ENCODE measurements around the gene HOXC5.
A peak's percentile ranks its signal among the peaks of the same experiment; 100 is the strongest.

Gene HOXC5

GRCh38 chr12:54017027-54017788 is 15.6 kb upstream of the HOXC5 start:
- peak overlapping the region; percentile 89 for H3K27ac Mint-ChIP-seq
- H3K36me3 Mint-ChIP-seq: peaks cover 0 to 2% of the 10 kb centered on the region in 2 donors
- H3K9me3 Mint-ChIP-seq: no peaks in the 10 kb centered on the region
- H3K27me3 Mint-ChIP-seq: peaks cover 70 to 83% of the 10 kb centered on the region in 2 donors
- H3K4me3 Mint-ChIP-seq: peak overlapping the region; percentile 83 to 86
- H3K4me1 Mint-ChIP-seq: peaks cover 21 to 41% of the 10 kb centered on the region in 2 donors
- ATAC-seq (replicated peaks) (peak; percentile 48 to 52), DNase-seq (no peak)

- peak; percentile 86 to 88 for ATAC-seq (replicated peaks)
- Mint-ChIP-seq H3K4me1 (peaks cover 21 to 41% of the 10 kb centered on the region in 2 donors), H3K36me3 (peaks cover 0 to 2% of the 10 kb centered on the region in 2 donors), H3K27ac (peak overlapping the region; percentile 89), H3K27me3 (peaks cover 69 to 83% of the 10 kb centered on the region in 2 donors), H3K4me3 (peak overlapping the region; percentile 83 to 86), H3K9me3 (no peaks in the 10 kb centered on the region)
- DNase-seq: peak; percentile 65
These were observed 14.9 kb upstream of the HOXC5 start for GRCh38 chr12:54017878-54018467.

GRCh38 chr12:54018468-54018984 is 14.3 kb upstream of the HOXC5 start:
- H3K9me3 Mint-ChIP-seq: no peaks in the 10 kb centered on the region
- H3K4me3 Mint-ChIP-seq: peak overlapping the region; percentile 83 to 86
- H3K27ac Mint-ChIP-seq: peak overlapping the region; percentile 89
- peaks cover 69 to 83% of the 10 kb centered on the region in 2 donors for H3K27me3 Mint-ChIP-seq
- H3K36me3 Mint-ChIP-seq: peaks cover 0 to 2% of the 10 kb centered on the region in 2 donors
- ATAC-seq (replicated peaks) (no peak), DNase-seq (no peak)
- H3K4me1 Mint-ChIP-seq: peaks cover 21 to 41% of the 10 kb centered on the region in 2 donors

- Mint-ChIP-seq H3K4me3 (peak overlapping the region; percentile 32 to 49), H3K27ac (no peak overlapping the region), H3K27me3 (peaks cover 70 to 83% of the 10 kb centered on the region in 2 donors), H3K36me3 (peaks cover 0 to 2% of the 10 kb centered on the region in 2 donors), H3K9me3 (no peaks in the 10 kb centered on the region), H3K4me1 (peaks cover 21 to 40% of the 10 kb centered on the region in 2 donors)
- no peak for ATAC-seq (replicated peaks)
- no peak for DNase-seq
These were observed 13.6 kb upstream of the HOXC5 start for GRCh38 chr12:54019091-54019811.

- Mint-ChIP-seq H3K4me1 (peaks cover 21 to 33% of the 10 kb centered on the region in 2 donors), H3K36me3 (peaks cover 0 to under 1% of the 10 kb centered on the region in 2 donors), H3K27me3 (peaks cover 63 to 82% of the 10 kb centered on the region in 2 donors), H3K9me3 (no peaks in the 10 kb centered on the region), H3K27ac (no peak overlapping the region), H3K4me3 (peak overlapping the region in 1 of 2 donors; percentile 5)
- ATAC-seq (replicated peaks) (no peak), DNase-seq (no peak)
These were observed 12.8 kb upstream of the HOXC5 start for GRCh38 chr12:54019924-54020590.

- Mint-ChIP-seq H3K4me3 (no peak overlapping the region), H3K9me3 (no peaks in the 10 kb centered on the region), H3K4me1 (peaks cover 21 to 33% of the 10 kb centered on the region in 2 donors), H3K27me3 (peaks cover 60 to 84% of the 10 kb centered on the region in 2 donors), H3K36me3 (no peaks in the 10 kb centered on the region), H3K27ac (no peak overlapping the region)
- ATAC-seq (replicated peaks) (no peak), DNase-seq (no peak)
These were observed 12.1 kb upstream of the HOXC5 start for GRCh38 chr12:54020591-54021405.

- H3K36me3 Mint-ChIP-seq: no peaks in the 10 kb centered on the region
- peaks cover 63 to 88% of the 10 kb centered on the region in 2 donors for H3K27me3 Mint-ChIP-seq
- ATAC-seq (replicated peaks): no peak
- DNase-seq: no peak
- no peaks in the 10 kb centered on the region for H3K9me3 Mint-ChIP-seq
- peaks cover 23 to 33% of the 10 kb centered on the region in 2 donors for H3K4me1 Mint-ChIP-seq
- H3K27ac Mint-ChIP-seq: no peak overlapping the region
- peak overlapping the region in 1 of 2 donors; percentile 56 for H3K4me3 Mint-ChIP-seq
These were observed 11.3 kb upstream of the HOXC5 start for GRCh38 chr12:54021432-54022013.

- Mint-ChIP-seq H3K27me3 (peaks cover 66 to 88% of the 10 kb centered on the region in 2 donors), H3K27ac (peak overlapping the region; percentile 22), H3K9me3 (no peaks in the 10 kb centered on the region), H3K4me1 (peaks cover 15 to 28% of the 10 kb centered on the region in 2 donors), H3K36me3 (no peaks in the 10 kb centered on the region), H3K4me3 (no peak overlapping the region)
- DNase-seq: no peak
- no peak for ATAC-seq (replicated peaks)
These were observed 9.6 kb upstream of the HOXC5 start for GRCh38 chr12:54022960-54023884.

GRCh38 chr12:54024127-54024526 is 8.7 kb upstream of the HOXC5 start:
- Mint-ChIP-seq H3K9me3 (no peaks in the 10 kb centered on the region), H3K4me1 (peaks cover 15 to 23% of the 10 kb centered on the region in 2 donors), H3K27me3 (peaks cover 68 to 88% of the 10 kb centered on the region in 2 donors), H3K36me3 (no peaks in the 10 kb centered on the region), H3K27ac (no peak overlapping the region), H3K4me3 (no peak overlapping the region)
- DNase-seq: no peak
- no peak for ATAC-seq (replicated peaks)

- H3K36me3 Mint-ChIP-seq: no peaks in the 10 kb centered on the region
- no peaks in the 10 kb centered on the region for H3K9me3 Mint-ChIP-seq
- peaks cover 71 to 87% of the 10 kb centered on the region in 2 donors for H3K27me3 Mint-ChIP-seq
- H3K27ac Mint-ChIP-seq: no peak overlapping the region
- ATAC-seq (replicated peaks) (no peak), DNase-seq (no peak)
- H3K4me1 Mint-ChIP-seq: peaks cover 18 to 21% of the 10 kb centered on the region in 2 donors
- no peak overlapping the region for H3K4me3 Mint-ChIP-seq
These were observed 8.1 kb upstream of the HOXC5 start for GRCh38 chr12:54024581-54025305.

- Mint-ChIP-seq H3K36me3 (no peaks in the 10 kb centered on the region), H3K4me3 (no peak overlapping the region), H3K27me3 (peaks cover 74 to 90% of the 10 kb centered on the region in 2 donors), H3K4me1 (peaks cover 18 to 21% of the 10 kb centered on the region in 2 donors), H3K9me3 (no peaks in the 10 kb centered on the region), H3K27ac (no peak overlapping the region)
- no peak for ATAC-seq (replicated peaks)
- no peak for DNase-seq
These were observed 7.1 kb upstream of the HOXC5 start for GRCh38 chr12:54025499-54026405.
